ENCODE data around the gene BAG2.

GRCh38 chr6:57147955-57148858 is 23.9 kb upstream of the BAG2 start:
- TF ChIP-seq CTCF (IDR thresholded peaks at IDR 0.05) (no peak), POLR2A (IDR thresholded peaks at IDR 0.05) (no peak), POLR2AphosphoS5 (IDR thresholded peaks at IDR 0.05; ENCODE audit: insufficient read depth in 1 of 2, low read depth in 1 of 2) (no peak)

Measured in vagina (tissue), 2 donors.